Hematopoietic multipotent progenitor cell treated with erythropoietin and hydrocortisone succinate and interleukin-3 and kit ligand, for 17 days (in vitro differentiated cells): ENCODE data around the gene MBP.
A peak's percentile ranks its signal among the peaks of the same experiment; 100 is the strongest.
"Not testable (repeated sequence)": the region's sequence is repeated elsewhere in the genome, so short reads cannot be mapped to it uniquely, and the experiment has no call there.

Experiments
- DNase-seq: peaks from one replicate; pipeline ENCODE4 v3.0.0-alpha.2; 2015; ENCODE audit warnings: low spot score

MBP gene

DNA sequence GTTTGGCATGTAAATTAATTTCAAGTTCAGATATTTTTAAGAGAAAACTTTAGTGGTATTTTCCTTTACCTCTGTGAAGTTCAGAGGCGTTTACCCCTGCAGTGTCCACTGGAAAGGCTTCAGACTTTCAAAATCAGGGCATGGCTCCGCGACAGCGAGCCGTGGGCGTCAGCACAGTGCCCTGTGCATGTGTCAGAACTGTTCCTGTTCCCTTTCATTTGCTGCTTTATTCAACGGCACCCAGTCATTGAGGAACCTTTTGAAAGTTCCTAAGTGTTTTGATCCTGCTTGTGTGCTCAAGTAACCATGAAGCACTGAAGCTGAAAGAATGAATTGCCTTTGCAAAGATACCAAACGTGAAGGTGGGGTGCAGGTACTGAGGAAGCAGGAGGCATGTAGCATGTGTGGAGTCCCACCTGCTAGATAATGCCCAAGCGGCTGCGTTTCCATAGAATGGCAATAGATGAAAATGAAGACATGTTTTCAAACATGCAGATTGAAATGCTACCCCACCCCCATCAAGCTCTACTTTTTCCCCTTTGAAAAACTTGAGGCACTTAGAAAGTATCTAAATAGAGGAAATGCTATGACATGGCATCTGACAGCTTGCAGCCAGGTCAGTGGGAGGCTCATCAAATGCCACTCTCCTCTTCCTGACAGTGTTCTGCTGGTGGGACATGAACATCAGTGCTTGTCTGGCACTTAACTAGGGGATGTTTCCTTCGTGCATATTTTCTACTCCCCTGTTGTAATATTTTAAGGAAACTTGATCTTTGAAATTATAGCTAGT, 161.6 kb downstream of the MBP start:
- no peak for DNase-seq

DNA sequence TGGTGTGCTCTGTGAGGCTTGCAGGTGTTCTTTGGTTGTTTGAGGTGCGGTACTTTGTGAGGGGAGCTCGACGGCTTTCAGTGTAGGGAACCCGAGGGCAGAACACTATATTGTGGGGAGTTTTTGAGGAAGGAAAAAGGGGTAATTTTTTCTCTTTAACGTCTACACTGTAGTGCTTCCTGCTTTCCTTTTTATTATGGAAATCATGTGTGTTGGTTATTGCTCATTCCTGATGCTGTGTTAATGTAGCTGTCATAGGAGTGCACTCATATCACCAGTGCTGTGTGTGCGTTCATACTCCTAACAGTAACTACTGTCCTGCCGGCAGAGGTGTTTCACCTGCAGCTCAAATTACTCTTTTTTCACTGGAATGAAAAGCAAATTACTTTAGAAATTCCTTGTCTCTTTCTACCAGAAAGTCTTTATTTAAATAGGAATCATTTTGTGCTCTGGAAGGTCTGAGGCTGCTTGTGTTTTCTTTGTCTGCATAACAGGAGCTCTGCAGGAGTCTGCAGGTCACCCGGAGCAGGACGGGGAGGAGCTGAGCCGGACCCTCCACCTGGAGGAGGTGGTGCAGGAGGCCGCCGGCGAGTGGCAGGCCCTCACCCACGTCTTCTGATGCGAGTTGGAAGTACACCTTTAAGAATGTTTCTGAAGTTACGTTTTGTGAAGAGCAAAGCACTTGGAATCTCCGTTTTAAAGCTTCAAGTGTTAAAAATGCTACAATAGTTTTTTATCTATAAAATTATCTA, 164.7 kb downstream of the MBP start:
- DNase-seq = no peak

DNA sequence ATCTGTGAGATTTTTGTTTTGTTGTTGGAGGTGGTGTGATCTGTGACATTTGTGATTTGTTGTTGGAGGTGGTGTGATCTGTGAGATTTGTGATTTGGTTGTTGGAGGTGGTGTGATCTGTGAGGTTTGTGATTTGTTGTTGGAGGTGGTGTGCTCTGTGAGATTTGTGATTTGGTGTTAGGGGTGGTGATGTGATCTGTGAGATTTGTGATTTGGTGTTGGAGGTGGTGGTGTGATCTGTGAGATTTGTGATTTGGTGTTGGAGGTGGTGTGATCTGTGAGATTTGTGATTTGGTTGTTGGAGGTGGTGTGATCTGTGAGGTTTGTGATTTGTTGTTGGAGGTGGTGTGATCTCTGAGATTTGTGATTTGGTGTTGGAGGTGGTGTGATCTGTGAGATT, 165.3 kb downstream of the MBP start:
- not testable (repeated sequence) for DNase-seq

DNA sequence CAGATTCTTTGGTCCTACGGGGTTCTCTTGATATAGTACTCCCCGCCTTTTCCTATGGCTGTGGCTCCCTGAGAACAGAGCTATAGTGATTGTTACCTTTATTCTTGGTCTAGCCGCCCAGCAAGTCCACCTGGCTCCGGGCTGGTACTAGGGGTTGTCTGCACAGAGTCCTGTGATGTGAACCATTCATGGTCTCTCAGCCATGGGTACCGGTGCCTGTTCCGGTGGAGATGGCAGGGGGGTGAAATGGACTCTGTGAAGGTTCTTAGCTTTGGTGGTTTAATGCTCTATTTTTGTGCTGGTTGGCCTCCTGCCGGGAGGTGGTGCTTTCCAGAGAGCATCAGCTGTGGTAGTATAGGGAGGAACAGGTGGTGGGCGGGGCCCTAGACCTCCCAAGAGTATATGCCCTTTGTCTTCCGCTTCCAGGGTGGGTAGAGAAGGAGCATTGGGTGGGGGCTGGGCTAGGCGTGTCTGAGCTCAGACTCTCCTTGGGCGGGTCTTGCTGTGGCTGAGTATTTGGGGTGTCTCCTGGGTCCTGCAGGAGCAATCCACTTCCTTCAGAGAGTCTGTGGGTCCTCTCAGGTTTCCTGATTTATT, 166.9 kb downstream of the MBP start:
- DNase-seq = not testable (repeated sequence)

DNA sequence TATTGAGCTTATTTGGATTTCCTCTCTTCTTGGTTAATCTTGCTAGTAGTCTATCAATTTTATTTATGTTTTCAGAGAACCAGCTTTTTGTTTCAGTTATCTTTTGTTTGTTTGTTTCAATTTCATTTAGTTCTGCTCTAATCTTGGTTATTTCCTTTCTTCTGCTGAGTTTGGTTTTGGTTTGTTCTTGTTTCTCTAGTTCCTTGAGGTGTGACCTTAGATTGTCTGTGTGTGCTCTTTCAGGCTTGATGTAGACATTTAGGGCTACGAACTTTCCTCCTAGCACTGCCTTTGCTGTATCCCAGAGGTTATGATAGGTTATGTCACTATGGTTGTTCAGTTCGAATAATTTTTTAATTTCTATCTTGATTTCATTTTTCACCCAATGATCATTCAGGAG, 168.6 kb downstream of the MBP start:
- DNase-seq = no peak

DNA sequence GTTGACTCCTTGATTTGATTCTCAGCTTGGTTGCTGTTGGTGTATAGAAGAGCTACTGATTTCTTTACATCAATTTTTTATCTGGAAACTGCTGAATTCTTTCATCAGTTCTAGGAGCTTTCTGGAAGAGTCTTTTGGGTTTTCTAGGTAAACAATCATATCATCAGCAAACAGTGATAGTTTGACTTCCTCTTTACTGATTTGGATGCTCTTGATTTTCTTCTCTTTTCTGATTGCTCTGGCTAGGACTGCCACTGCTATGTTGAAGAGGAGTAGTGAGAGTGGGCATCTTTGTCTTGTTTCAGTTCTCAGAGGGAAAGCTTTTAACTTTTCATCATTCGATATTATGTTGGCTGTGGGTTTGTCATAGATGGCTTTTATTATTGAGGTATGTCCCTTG, 169.7 kb downstream of the MBP start:
- no peak for DNase-seq

DNA sequence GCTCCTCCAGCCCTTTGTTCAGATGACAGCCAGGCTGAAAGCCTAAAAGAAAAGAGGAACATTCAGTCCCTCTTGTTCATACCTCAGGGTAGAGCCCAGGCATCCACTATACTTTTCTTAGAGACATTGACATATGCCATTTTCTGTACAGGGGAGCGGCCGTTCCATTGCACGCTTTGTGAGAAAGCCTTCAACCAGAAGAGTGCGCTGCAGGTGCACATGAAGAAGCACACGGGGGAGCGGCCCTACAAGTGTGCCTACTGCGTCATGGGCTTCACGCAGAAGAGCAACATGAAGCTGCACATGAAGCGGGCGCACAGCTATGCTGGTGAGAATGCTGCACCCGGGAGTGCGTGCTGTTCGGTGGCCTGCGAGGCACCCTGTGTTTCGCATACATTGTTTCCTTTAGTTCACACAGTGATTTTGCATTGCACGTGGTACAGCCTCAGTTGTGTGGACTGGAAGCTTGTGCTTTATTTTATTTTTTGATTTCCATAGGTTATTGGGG, 172.0 kb downstream of the MBP start:
- no peak for DNase-seq

DNA sequence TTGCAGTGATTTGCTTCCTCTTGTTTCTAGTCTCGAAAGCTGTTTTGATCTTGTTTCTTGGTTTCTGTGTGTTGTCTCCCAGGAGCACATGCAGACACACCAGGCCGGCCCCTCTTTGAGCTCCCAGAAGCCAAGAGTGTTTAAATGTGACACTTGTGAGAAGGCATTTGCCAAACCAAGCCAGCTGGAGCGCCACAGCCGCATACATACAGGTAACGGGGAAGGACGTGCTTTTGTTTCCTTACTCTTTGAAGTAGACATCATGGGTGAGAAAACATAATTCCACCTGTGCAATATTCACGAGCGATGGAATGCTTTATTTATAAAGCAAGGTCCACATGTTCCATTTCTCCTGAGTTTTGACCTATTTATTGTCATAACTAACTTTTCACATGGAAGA, 173.0 kb downstream of the MBP start:
- DNase-seq = no peak

DNA sequence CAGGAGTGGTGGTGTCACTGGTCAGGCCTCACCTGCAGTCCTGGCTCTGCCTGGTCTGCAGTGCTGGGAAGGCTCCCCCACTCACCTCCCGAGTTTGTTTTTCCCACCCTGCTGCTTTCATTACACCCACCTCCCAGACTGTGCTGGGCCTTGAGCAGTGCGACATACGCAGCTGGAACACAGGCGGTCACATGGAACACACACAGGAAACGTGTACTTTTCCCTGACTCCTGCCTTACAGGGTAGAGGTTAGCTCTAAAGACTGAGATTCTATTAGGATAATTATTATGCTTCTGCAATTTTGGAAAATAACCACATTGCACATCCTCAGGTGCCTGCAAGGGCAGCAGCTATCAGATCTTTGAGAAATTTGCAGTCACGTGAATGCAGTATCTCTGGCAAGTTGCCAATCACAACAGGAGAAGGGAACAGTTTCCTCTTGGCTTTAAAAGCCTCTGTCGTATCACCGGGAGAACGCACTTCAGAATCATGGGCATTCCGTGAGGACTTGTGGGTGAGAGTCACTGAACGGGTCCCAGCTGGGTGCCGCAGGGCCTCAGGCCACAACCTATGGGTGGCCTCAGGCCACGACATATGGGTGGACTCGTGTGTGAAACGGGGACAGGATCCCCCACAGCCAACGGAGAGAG, 173.8 kb downstream of the MBP start:
- DNase-seq = no peak

DNA sequence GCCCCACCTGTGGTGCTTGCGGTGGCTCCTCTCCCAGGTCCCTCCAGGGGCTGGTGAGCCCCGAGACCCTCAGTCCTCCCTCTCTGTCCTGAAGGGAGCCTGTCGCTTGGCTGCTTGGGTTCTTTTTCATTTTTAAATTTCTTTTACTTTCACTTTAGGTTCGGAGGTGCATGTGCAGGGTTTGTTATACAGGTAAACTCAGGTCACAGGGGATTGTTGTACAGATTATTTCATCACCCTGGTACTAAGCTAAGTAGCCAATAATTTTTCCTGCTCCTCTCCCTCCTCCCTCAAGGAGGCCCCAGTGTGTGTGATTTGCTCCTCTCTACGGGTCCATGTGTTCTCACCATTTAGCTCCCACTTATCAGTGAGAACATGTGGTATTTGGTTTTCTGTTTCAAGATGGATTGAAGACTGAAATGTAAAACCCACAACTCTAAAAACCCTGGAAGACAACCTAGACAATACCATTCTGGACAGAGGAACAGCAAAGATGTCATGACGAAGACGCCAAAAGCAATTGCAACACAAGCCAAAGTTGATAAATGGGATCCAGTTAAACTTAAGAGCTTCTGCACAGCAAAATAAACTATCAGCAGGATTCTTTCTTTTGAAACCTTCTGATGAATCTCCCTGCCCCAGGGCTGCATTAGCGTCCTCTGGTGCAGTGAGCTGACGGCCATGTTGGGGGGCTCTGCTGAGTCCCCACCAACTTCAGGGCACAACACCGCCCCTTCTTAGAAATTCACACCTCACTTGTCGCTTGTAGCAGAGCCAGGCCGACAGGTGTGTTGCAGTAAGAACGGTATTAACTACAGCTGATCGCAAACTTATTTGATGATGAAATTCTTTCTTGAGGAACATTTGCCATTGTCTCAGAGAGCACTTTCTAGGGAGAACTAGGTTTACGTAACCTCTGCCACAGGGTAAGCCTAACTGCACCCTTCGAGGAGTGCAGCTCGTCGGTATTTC, 174.9 kb downstream of the MBP start:
- DNase-seq = no peak

DNA sequence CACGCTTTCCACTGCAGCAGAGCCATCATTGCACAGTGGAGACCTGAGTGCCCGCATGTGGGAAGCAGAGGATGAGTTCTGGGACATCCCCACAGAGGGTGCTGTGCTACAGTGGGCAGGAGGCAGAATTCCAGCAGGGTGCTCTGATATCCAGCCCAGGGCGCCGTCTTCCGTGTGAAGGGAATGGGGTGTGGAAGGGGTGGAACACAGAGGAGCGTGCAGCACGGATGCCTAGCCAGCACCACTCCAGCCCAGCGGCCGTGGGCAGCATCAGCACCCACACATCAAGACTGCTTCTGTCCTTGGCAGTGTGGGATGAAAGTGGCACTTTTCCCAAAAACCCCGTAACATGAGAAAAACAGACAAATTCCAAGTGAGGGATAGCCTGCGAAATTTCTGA, 175.9 kb downstream of the MBP start:
- no peak for DNase-seq

DNA sequence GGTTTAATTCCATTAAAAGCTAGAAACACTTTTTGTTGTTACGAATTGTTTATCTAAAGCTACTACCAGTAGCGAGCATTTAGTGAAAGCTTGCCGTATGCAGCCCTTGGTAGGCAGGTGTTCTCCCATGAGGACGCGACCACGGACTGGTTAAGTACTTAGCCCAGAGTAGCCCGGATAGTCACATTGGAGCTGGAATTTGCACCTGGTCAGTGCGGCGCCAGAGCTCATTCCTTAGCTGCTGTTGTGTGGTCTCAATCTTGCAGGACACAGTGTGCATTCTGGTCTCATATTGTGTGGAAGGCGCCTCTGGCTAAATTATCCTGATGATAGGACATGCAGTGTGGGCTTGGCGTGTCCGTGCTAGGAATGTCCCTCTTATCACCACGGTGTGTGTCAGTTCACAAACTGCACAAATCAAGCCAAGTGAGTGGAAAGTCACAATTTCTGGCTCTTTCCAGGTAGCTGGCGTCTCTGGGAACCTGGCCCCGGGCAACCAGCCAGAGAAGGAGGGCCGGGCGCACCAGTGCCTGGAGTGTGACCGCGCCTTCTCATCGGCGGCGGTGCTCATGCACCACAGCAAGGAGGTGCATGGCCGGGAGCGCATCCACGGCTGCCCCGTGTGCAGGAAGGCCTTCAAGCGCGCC, 176.9 kb downstream of the MBP start:
- DNase-seq = no peak

DNA sequence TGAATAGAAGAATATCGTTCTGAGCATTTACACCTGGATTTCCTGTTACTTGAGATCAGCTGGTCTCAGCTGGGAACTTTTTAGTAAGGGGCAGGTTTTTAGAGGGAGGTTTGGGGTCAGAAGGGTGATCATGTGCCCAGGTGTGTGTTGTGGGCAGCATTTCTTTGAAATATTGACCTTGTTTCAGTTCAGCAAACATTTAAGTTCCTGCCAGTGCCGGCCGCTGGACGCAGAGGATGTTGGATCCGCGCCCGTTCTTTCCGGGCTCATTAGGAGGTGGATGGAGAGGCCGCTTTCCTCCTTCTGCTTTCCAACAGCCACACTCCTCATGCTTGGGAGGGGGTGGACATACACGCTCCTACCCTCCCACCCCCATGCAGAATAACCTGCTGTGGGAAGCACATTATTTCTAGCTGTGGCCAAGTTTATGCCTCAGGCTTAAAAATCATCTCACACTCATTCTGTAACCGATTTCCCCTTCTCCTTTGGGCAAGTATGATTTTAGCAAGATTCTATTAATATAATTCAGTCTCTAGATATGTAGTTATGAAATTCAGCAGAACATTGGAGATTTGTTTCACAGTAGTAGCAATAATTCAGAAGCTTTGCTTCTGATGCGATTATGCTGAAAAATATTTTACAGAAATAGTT, 178.9 kb downstream of the MBP start:
- no peak for DNase-seq

DNA sequence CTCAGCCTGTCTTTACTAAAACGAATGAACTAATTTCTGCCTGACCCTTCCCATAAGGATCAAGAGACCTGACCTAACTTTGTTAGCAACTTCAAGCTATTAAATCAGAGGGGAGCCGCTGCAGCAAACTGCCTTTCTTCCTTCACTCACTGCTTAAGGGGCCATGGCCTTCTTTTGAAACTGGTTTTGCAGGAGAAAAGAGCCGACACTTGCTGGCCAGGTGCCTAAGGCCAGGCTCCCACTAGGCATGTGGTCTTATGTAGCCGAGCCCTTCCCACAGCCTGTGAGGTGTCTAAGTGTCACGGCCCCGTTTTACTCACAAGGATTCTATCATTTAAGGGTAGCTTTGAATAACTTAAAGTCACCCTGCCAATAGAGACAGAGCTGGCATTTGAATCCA, 179.4 kb downstream of the MBP start:
- no peak for DNase-seq

DNA sequence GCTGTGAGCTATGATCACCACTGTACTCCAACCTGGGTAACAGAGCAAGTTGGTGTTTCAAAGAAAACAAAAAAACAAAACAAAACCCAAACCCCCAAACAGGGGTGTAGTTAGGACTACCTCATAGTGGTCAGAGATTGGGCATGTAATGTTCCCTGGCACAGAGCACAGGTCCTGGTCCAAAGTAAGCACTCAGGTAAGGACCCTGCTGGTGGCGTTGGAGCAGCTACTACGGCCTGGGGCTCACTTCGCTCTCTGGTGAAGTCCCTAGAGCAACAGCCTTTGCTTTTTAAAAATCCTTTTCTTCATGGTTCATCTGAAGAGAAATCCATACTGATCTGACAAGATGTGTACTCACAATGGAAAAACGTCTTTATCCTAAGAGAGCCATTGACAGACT, 179.8 kb downstream of the MBP start:
- no peak for DNase-seq

DNA sequence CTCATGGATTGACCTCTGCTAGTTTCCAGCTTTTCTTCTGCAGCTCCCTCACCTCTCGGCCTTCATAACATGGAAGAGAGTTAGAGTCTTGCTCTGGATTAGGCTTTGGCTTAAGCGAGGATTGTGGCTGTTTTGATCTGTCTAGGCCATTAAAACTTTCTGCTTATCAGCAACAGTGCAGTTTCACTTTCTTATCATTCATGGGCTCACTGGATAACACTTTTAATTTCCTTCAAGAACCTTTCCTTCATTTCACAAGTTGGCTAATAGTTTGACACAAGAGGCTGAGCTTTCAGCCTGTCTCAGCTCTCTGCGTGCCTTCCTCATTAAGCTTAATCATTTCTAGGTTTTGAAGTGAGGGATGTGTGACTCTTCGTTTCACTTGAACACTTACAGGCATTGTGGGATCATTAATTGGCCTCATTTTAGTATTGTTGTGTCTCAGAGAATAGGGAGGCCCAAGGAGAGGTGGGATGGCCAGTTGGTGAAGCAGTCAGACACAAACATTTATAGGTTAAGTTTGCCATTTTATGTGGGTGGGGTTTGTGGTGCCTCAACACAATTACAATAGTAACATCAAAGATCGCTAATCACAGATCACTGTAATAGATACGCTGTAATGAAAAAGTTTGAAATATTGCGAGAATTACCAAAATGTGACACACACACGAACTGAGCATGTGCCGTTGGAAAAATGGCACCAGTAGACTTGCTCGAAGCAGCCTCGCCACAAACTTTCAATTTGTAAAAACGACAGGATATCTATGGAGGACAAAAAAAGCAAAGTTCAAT, 180.9 kb downstream of the MBP start:
- peak; percentile 28 for DNase-seq

DNA sequence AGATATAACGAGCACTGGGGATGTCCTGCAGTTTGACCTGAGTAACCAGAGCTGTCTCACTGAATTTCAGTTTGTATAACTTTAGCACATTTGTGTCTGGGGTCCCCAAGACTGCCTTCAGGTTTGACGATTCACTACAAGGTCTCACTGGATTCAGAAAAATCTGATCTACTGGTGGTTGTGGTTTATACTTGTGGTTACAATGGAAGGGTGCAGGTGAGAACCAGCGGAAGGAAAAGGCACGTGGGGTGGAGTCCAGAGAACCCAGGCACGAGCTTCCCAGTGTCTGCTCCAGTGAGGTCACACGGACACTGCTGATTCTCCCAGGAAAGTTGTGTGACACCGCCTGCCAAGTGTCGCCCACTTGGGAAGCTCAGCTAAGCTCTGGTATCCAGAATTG, 184.2 kb downstream of the MBP start:
- DNase-seq = no peak

DNA sequence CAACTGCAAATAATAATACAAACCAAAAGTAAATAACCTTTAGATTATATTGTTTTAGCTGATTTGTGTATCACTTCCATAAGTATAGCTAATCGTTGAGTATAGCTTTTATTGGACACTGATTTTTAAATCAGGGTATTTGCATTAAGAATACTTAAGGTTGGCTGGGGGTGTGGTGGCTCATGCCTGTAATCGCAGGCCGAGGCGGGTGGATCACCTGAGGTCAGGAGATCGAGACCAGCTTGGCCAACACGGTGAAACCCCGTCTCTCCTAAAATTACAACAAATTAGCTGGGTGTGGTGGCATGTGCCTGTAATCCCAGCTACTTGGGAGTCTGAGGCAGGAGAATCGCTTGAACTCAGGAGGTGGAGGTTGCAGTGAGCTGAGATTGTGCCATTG, 188.2 kb downstream of the MBP start:
- DNase-seq = not testable (repeated sequence)

DNA sequence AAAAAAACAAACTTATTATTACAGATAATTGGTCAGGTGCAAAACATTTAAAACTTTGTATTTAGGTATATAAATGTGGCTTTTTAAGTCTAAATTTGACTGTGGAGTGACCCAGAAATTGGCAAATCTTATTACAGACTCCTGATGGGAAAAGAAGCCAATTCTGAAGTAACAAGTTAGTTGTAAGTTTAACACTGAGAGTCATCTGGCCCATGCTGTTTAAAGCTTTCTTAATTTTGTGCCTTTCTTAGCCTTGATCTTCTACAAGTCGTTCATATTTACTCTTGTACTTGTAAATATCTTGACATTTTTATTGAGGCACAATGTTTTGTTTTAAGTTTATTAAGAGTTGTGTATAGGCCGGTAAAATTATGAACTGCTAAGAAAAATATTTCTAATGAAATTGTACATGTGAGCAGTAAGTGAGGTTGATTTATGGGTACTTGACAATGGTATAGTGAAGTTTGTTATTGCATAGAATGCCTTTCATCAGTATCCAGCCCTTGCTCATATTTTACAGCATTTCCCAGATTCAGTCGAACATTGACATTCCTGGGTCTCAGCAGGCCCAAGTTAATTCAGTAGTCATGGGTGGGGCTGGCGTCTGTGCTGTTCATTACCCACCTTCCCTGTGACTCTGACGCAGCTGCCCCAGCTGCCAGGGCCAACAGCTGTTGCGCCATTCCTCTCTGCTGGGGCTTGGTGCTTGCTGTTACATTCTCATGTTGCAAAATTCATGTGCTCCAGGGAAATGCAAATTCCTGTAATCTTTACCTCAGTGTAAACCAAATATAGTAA, 188.8 kb downstream of the MBP start:
- no peak for DNase-seq
